ENCODE data around the gene PMM2.
"Not testable (repeated sequence)": the region's sequence is repeated elsewhere in the genome, so short reads cannot be mapped to it uniquely, and the experiment has no call there.

- TF ChIP-seq CTCF (IDR thresholded peaks at IDR 0.05); POLR2AphosphoS5 (IDR thresholded peaks at IDR 0.05; ENCODE audit: low read depth, low read length); REST (IDR thresholded peaks at IDR 0.05; ENCODE audit: insufficient read depth in 1 of 2, low read depth in 2 of 2, low read length in 1 of 2); SIN3A (IDR thresholded peaks at IDR 0.05; ENCODE audit: borderline replicate concordance, insufficient read depth, low read depth, low read length); TCF7L2 (IDR thresholded peaks at IDR 0.05; ENCODE audit: low read depth, low read length): not testable (repeated sequence)
Measured at GRCh38 chr16:8837594-8837993, 40.0 kb downstream of the PMM2 start.
